Sigmoid colon (tissue), 4 donors: Measurements from ENCODE around the gene SYMPK.

ENCODE experiments used
- CTCF ChIP-seq, 4 experiments: fragments of 450-650 bp in 3 of 4; fragments of 200-600 bp in 1 of 4; IDR thresholded peaks; one replicate each; pipeline ENCODE4 v1.5.1; 2016 to 2019; ENCODE audit warnings: antibody characterized with exemption in 4 of 4, mild to moderate bottlenecking in 3 of 4, moderate library complexity in 2 of 4
- POLR2A ChIP-seq, 2 donors: fragments of 450-650 bp; IDR thresholded peaks; one replicate each; pipeline ENCODE4 v1.6.1; 2016; ENCODE audit warnings: antibody characterized with exemption in 2 of 2, mild to moderate bottlenecking in 2 of 2, moderate library complexity in 2 of 2
- POLR2AphosphoS5 ChIP-seq, 4 donors: sonication (generic); formaldehyde crosslinking; IDR thresholded peaks; one replicate each; pipeline ENCODE4 v1.6.1; 2017; ENCODE audit warnings: antibody characterized with exemption in 4 of 4

DNA sequence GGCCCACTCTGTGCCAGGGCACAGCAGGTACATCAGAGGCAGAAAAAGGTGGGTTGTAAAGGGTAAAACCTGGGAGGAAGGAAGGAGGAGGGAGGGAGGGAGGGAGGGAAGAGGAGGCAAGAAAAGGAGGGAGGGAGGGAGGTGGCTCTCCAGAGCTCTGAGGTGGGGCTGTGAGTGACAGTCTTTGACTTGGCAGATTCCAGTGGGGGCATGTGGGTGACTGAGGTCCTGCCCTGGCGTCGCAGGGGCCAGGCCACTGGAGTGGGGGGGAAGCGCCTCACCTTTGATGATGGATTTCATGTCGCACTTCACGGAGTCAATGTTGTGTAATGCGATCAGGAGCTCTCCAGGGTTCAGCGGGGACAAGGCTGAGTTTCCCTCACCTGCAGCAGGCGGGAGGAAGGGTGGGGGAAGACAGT is 41.8 kb downstream of the SYMPK start:
- TF ChIP-seq CTCF (IDR thresholded peaks at IDR 0.05) = no peak
- TF ChIP-seq POLR2A (IDR thresholded peaks at IDR 0.05) = no peak
- no peak for TF ChIP-seq POLR2AphosphoS5 (IDR thresholded peaks at IDR 0.05)
